GM11168 (cell line): ENCODE results near the gene ADCYAP1.

Source experiments
- in situ Hi-C: fragments of 300-500 bp; cut with MboI; formaldehyde crosslinking; loops from one replicate; pipeline ENCODE4 v1.12.0; 2022; ENCODE audit warnings: low sequenced_read_pairs; ENCODE audit not compliant: unreplicated experiment

The ADCYAP1 gene

DNA sequence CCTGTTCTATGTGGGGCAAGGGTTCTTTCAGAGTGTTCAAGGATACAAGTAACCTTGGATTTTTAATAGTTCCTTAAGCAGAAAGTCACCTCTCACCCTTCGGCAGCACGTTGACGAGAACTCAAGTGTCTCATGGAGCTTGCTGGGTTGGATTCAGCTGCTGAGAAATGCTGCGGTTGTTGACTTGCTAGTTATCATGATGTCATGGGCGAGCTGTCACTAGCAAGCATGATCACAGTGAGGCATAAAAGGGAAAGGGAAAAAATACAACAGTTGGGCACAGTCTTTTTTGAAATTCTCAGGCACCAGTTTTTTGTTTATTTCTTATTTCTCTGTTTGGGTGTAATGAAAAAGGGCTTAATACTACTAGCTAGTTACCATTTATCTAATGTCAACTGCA is 53.2 kb downstream of the ADCYAP1 start:
- in situ Hi-C loops, result loop anchor here (25.0 kb wide), 1 partner anchor 96 kb away; no protein-coding TSS in a partner anchor

DNA sequence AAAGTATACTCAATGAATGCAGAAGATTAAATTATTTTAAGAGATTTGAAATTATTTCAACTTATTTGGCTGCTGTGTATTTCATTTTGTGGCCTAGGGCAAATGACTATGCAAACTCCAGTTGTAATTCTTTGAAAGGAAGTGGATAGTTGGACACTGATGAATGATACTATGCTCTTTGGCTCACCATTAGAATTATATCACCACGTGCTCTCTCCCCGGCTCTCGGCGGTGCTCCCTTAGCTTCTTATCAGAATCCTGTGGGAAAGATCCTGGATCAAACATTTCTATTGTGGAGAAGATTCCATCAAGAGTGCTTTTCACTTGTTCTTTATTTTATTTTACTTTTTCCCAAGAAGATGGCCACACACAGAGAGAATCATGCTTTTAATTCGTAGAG is 55.2 kb downstream of the ADCYAP1 start:
- in situ Hi-C loops, result loop anchor here (25.0 kb wide), 1 partner anchor 98 kb away; no protein-coding TSS in a partner anchor
